CD1c-positive myeloid dendritic cell (primary cell): Measurements from ENCODE around the gene MASP1.

Experiments used
- DNase-seq: peaks from one replicate; pipeline ENCODE4 v3.0.0-alpha.2; 2016; ENCODE audit errors: extremely low spot score

MASP1 gene

DNA sequence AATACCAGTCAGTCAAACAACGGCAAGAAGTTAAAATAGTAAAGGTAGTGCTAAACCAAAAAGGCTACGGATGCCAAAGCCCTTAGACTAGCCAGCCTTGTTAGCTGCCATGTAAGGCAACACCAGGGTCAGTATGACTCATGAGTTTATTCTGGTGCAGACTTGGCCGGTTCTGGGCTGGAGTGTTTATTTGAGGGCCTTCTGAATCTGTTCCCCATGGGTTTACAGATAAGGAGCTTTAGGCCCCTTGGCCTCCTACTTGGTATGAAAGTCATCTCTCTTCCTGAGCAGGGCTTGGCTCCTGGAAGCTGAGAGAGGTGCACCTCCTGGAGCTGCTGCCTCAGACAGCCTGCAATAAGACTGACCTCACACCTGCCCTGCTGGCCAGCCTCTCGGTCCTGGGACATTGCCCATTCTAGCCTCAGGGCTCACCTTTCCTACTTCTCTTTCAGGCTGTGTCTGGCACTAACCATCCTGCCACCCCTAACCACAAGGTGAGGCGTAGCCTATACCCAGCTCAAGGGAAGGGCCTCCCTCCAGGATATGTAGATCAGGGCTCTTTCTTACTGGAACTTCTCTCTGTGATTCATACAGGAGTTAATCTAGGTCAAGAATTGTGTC is 104.6 kb downstream of the MASP1 start:
- DNase-seq: no peak

DNA sequence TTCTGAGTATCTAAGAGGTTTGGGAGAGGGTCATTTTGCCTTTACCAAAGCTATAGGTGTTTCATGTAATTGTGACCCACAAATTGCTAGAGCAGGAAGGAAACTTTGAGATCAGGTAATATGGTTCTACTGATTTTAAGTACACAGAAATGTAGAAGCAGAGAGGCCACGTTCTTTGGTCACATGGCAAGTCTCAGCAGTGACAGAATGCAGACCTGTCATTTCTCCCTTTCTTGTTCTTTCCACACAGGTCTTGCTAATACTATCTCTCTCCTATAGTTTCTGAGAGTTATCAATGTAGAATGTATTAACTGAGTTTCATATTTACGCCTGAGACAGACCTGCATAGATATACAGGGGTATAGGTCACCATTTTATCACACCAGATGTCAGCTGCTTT is 105.2 kb downstream of the MASP1 start:
- DNase-seq: no peak

DNA sequence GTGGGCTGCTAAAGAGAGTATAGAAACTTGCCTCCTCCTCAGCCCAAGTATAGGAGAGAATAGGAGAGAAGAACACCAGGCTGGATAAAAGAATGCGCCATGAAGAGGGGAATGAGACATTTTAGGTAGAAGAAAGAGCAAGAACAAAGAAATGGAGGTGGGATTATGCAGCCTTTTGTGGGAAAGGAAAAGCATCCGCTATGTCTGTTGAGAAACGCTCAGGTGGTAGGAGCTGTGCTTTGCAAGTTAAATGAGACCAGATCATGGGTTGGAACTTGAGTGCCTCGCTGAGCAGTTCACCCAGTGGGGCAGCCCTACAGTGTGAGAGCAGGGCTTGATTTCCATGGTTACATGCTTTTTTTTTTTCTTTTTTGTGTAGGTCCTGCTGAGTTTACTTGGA is 105.8 kb downstream of the MASP1 start:
- no peak for DNase-seq
